ENCODE measurements around the gene CNOT6.

Gene CNOT6

DNA sequence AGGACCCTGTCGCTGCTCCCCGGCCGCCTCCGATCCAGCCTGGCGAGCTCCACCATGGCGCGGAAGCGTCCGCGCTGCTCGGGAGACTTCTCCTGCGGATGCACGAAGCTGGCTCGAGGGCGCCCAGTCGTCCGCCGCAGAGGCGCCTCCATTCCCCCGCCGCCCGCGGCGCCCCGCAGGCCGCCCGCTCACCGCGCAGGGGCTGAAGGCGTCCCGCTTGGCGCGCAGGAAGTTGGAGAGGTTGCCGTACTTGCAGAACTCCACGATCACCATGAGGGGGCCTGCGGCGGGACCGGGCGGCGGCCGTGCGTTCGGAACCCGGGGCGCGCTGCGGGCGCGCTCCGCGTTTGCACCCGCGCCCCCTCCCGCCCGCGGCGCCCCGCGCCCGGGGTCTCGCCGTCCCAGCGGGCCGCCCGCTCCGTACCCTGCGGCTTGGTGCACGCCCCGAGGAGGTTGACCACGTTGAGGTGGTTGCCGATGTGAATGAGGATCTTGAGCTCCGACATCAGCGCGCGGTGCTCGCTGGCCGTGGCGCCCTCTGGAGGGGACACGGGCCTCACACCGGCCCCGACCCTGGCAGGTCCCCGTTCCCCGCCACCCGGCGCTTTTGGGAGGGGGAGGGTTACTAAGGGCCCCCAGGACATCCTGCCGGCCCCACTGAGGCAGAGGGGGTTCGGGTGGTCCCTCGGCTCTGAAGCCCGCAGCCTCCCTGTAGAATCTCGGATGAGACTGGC is 124.8 kb downstream of the CNOT6 start:
- no peak overlapping the region for H3K4me3 ChIP-seq (ENCODE audit: low read depth, low read length)
- DNase-seq (ENCODE audit: low read depth) = no peak
- TF ChIP-seq, protein P1, sequence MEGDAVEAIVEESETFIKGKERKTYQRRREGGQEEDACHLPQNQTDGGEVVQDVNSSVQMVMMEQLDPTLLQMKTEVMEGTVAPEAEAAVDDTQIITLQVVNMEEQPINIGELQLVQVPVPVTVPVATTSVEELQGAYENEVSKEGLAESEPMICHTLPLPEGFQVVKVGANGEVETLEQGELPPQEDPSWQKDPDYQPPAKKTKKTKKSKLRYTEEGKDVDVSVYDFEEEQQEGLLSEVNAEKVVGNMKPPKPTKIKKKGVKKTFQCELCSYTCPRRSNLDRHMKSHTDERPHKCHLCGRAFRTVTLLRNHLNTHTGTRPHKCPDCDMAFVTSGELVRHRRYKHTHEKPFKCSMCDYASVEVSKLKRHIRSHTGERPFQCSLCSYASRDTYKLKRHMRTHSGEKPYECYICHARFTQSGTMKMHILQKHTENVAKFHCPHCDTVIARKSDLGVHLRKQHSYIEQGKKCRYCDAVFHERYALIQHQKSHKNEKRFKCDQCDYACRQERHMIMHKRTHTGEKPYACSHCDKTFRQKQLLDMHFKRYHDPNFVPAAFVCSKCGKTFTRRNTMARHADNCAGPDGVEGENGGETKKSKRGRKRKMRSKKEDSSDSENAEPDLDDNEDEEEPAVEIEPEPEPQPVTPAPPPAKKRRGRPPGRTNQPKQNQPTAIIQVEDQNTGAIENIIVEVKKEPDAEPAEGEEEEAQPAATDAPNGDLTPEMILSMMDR (IDR thresholded peaks at IDR 0.05; ENCODE audit: insufficient read depth, low read depth, low read length, missing control alignments) = no peak

DNA sequence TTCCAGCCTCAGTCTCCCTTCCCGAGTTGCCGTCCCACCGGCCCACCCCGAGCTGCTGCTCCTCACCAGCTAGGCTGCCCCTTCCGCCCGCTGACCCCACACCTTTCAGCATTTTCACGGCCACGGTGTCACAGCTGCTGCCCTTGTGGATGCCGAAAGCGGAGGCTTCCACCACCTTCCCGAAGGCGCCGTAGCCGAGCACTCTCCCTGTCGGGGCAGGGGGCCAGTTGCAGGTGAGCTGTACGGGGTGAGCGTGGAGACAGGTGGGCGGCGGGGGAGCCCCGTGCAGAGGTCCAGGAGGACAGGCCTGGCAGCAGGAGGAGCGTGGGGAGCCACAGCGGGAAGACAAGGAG is 125.4 kb downstream of the CNOT6 start:
- TF ChIP-seq, protein P1 (IDR thresholded peaks at IDR 0.05; ENCODE audit: insufficient read depth, low read depth, low read length, missing control alignments) = no peak
- H3K4me3 ChIP-seq (ENCODE audit: low read depth, low read length) = no peak overlapping the region
- DNase-seq (ENCODE audit: low read depth) = no peak

DNA sequence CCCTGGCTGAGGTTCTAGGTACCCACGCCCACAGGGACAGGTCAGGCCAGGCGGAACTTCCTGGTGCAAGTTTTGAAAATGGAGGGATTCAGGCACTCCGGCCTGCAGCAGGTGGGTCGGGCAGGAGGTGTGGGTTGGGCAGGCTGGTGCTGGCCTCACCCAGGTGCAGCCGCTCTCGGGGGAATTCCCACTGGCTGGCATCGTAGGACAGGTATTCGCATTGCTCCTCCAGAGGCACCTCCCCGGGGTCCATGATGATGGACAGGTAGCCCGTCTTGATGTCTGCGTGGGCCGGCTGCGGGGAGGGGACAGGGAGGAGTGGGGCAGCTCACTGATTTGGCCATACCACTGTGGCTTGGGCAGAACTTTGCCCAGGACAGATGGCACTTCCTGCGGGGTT is 125.8 kb downstream of the CNOT6 start:
- DNase-seq (ENCODE audit: low read depth) = no peak
- no peak overlapping the region for H3K4me3 ChIP-seq (ENCODE audit: low read depth, low read length)

DNA sequence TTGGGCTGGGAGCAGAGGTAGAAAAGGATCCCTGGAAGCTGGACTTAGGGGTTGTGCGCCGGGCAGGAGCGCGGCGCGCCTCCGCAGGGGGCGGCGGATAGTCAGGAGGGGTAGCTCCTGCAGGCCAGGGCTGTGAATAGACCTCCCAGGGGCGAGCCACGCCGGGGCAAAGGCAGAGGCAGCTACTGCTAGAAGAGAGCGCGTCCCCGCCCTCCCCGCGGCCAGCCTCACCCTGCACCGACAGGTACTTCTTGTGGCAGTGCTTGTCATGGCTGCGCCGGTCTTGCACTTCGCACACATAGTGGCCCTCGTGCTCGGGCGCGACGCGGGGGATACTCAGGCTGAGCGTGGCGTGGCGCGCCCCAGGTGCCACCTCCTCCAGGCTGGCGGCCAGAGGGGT is 127.1 kb downstream of the CNOT6 start:
- DNase-seq (ENCODE audit: low read depth) = no peak
- TF ChIP-seq, protein P1 (IDR thresholded peaks at IDR 0.05; ENCODE audit: insufficient read depth, low read depth, low read length, missing control alignments) = no peak
- H3K4me3 ChIP-seq (ENCODE audit: low read depth, low read length) = no peak overlapping the region

More for the DNA sequence above, 125.8 kb downstream of the CNOT6 start:
- TF ChIP-seq, protein P1 (IDR thresholded peaks at IDR 0.05; ENCODE audit: insufficient read depth, low read depth, low read length, missing control alignments) = no peak

DNA sequence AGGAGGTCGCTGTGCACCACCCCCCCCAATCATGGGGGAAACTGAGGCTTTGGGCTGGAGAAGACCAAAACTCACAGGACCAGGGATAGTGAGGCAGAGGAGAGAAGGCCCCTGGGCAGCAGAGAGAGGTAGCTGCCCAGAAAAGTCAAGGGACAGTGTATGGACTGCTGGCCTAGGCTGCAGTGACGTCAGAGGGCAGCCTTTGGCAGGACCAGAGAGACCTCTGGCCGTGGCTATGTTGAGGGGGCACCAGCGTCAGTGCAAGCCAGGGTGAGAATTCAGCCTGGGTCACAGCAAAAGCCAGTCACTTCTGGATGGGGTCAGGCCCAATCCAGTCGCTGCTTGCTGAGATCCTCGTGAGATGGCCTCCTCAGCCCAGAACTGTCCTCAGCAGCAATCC is 128.7 kb downstream of the CNOT6 start:
- DNase-seq (ENCODE audit: low read depth) = no peak
- H3K4me3 ChIP-seq (ENCODE audit: low read depth, low read length) = no peak overlapping the region
- TF ChIP-seq, protein P1 (IDR thresholded peaks at IDR 0.05; ENCODE audit: insufficient read depth, low read depth, low read length, missing control alignments) = no peak

DNA sequence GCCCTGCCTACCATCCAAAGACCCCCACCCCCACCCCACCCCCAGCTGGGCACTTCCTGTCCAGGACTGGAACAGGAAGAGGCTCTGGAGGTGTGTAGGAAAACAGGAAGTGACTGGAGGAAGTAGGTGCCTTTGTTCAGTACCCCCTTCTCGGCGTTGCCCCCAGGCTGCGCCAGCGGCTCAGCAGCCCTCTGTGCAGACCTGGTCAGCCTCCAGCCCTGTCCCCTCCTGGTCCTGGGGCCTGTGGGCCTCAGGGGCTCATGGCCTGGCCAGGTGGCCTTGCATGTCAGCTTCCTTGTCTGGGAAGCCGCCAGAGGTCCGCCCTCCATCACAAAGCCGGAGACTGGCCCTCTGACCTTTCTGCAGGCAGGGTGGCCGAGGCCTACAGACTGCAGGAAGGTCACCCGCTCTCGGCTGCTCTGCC is 129.2 kb downstream of the CNOT6 start:
- H3K4me3 ChIP-seq (ENCODE audit: low read depth, low read length) = no peak overlapping the region
- DNase-seq (ENCODE audit: low read depth) = no peak
- TF ChIP-seq, protein P1 (IDR thresholded peaks at IDR 0.05; ENCODE audit: insufficient read depth, low read depth, low read length, missing control alignments) = no peak

DNA sequence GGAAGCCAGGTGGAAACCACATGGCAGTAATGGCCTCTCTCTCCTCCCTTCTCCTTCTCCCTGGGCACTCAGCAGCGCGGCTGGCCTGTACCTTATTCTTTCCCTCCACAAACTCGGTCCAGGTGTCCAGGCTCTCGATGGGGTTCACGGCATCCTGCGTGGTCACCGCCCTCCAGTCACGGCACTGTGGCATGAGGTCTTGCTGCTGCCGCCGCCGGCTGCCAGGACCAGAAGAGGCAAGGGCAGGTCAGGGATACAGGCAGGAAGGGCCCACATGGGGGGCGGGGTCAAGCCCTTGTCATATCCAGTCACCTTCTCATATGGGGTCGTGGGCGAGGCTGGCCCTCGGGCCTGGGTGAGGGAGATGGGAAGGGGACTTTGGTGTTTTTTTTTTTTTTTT is 129.7 kb downstream of the CNOT6 start:
- TF ChIP-seq, protein P1 (IDR thresholded peaks at IDR 0.05; ENCODE audit: insufficient read depth, low read depth, low read length, missing control alignments) = no peak
- no peak overlapping the region for H3K4me3 ChIP-seq (ENCODE audit: low read depth, low read length)
- DNase-seq (ENCODE audit: low read depth) = no peak

All from GM12865 (cell line).